Colon (tissue), 2 donors: ENCODE measurements around the gene EFNA5.

Source experiments
- FAIRE-seq: peaks from 2 replicates; lab custom pipeline; 2012; peaks lifted over from hg19 to GRCh38; lab: Jason Lieb, UNC
- donor health status: control.
- donor health status: control.

Gene EFNA5

GRCh38 chr5:107603349-107603748, 67.4 kb downstream of the EFNA5 start:
- no peak for FAIRE-seq

GRCh38 chr5:107602896-107603295, 67.8 kb downstream of the EFNA5 start:
- FAIRE-seq = no peak

GRCh38 chr5:107601076-107601475, 69.7 kb downstream of the EFNA5 start:
- FAIRE-seq = no peak

GRCh38 chr5:107598958-107599357, 71.8 kb downstream of the EFNA5 start:
- FAIRE-seq = no peak

GRCh38 chr5:107597803-107598202, 72.9 kb downstream of the EFNA5 start:
- no peak for FAIRE-seq

GRCh38 chr5:107597247-107597646, 73.5 kb downstream of the EFNA5 start:
- FAIRE-seq = no peak

- no peak for FAIRE-seq
Measured at GRCh38 chr5:107594253-107595045, 76.3 kb downstream of the EFNA5 start.

- FAIRE-seq = no peak
Measured at GRCh38 chr5:107593009-107593408, 77.7 kb downstream of the EFNA5 start.

GRCh38 chr5:107592515-107592914, 78.2 kb downstream of the EFNA5 start:
- no peak for FAIRE-seq

GRCh38 chr5:107590686-107591085, 80.1 kb downstream of the EFNA5 start:
- FAIRE-seq = no peak

GRCh38 chr5:107589520-107590193, 81.1 kb downstream of the EFNA5 start:
- no peak for FAIRE-seq

- FAIRE-seq = no peak
Measured at GRCh38 chr5:107582625-107583024, 88.1 kb downstream of the EFNA5 start.

GRCh38 chr5:107580889-107581820, 89.6 kb downstream of the EFNA5 start:
- FAIRE-seq = no peak

GRCh38 chr5:107578051-107578635, 92.6 kb downstream of the EFNA5 start:
- FAIRE-seq = no peak

GRCh38 chr5:107577394-107577950, 93.3 kb downstream of the EFNA5 start:
- FAIRE-seq = no peak

GRCh38 chr5:107576736-107577393, 93.9 kb downstream of the EFNA5 start:
- FAIRE-seq = no peak

GRCh38 chr5:107576155-107576554, 94.6 kb downstream of the EFNA5 start:
- FAIRE-seq = no peak

GRCh38 chr5:107574287-107574686, 96.5 kb downstream of the EFNA5 start:
- no peak for FAIRE-seq

GRCh38 chr5:107572715-107573368, 97.9 kb downstream of the EFNA5 start:
- no peak for FAIRE-seq

GRCh38 chr5:107571621-107572536, 98.9 kb downstream of the EFNA5 start:
- FAIRE-seq = no peak
